PC-9 (cell line): ENCODE measurements around the gene PRAMEF20. TPM values are rescaled to one million over a fixed set of nuclear protein-coding genes. Genes with fewer than 3 reads are reported as not detected.
"Not testable (repeated sequence)": the region's sequence is repeated elsewhere in the genome, so short reads cannot be mapped to it uniquely, and the experiment has no call there.

Experiments used
- BruUV-seq: library from RNA; stranded (reverse); fragments of 400-500 nt; replicated peaks from 2 replicates; lab custom pipeline; 2021; lab: Mats Ljungman, UMichigan
- CTCF ChIA-PET: fragments of 300-600 bp; sonication (Branson Sonifier 250); formaldehyde crosslinking; loops from one replicate; lab custom pipeline; 2022; ENCODE audit warnings: antibody characterized with exemption; lab: Charles Lee
- POLR2A ChIA-PET: fragments of 300-600 bp; sonication (Branson Sonifier 250); formaldehyde crosslinking; loops from one replicate; lab custom pipeline; 2022; ENCODE audit warnings: antibody characterized with exemption; ENCODE audit not compliant: unreplicated experiment; lab: Charles Lee
- DNase-seq, 2 experiments: peaks; one replicate each; pipeline versions ENCODE4 v3.0.0 to v3.0.0-alpha.2; 2015 to 2022; ENCODE audit warnings: mixed read lengths in 1 of 2
- H2AFZ ChIP-seq: fragments of 200-600 bp; sonication (generic); 2 replicates; pipeline ENCODE4 v1.8.1; 2017; ENCODE audit warnings: antibody characterized with exemption
- H3F3A ChIP-seq: fragments of 200-600 bp; sonication (generic); 2 replicates; pipeline ENCODE4 v1.8.1; 2017; ENCODE audit warnings: antibody characterized with exemption, mild to moderate bottlenecking, low read depth; ENCODE audit not compliant: insufficient read depth
- H3K27ac ChIP-seq: fragments of 200-600 bp; sonication (generic); 2 replicates; pipeline ENCODE4 v1.6.1; 2016; ENCODE audit warnings: mixed run types
- H3K27me3 ChIP-seq: fragments of 200-600 bp; sonication (generic); 2 replicates; pipeline ENCODE4 v1.6.1; 2016; ENCODE audit warnings: low read depth, mixed run types; ENCODE audit not compliant: insufficient read depth
- H3K36me3 ChIP-seq: fragments of 200-600 bp; sonication (generic); 2 replicates; pipeline ENCODE4 v1.6.1; 2016; ENCODE audit warnings: low read depth, mixed run types
- H3K4me1 ChIP-seq: fragments of 200-600 bp; sonication (generic); replicated peaks from 2 replicates; pipeline ENCODE4 v1.6.1; 2016; ENCODE audit warnings: mixed run types; ENCODE audit not compliant: insufficient read depth
- H3K4me2 ChIP-seq: fragments of 200-600 bp; sonication (generic); 2 replicates; pipeline ENCODE4 v1.6.1; 2017; ENCODE audit warnings: mixed run types
- H3K4me3 ChIP-seq: fragments of 200-600 bp; sonication (generic); 2 replicates; pipeline ENCODE4 v1.6.1; 2016; ENCODE audit warnings: mixed run types
- H3K79me2 ChIP-seq: fragments of 200-600 bp; sonication (generic); 2 replicates; pipeline ENCODE4 v1.6.1; 2017; ENCODE audit warnings: low read depth, mixed run types
- H3K9me2 ChIP-seq: fragments of 200-600 bp; sonication (generic); 2 replicates; pipeline ENCODE4 v1.8.1; 2017; ENCODE audit warnings: mild to moderate bottlenecking; ENCODE audit not compliant: insufficient read depth
- H3K9me3 ChIP-seq: fragments of 200-600 bp; sonication (generic); 2 replicates; pipeline ENCODE4 v1.8.1; 2016; ENCODE audit warnings: low read depth; ENCODE audit not compliant: insufficient read depth
- H4K20me1 ChIP-seq: fragments of 200-600 bp; sonication (generic); 2 replicates; pipeline ENCODE4 v1.8.1; 2017; ENCODE audit not compliant: insufficient read depth
- CTCF ChIP-seq: fragments of 200-600 bp; sonication (generic); conservative IDR thresholded peaks from 2 replicates; pipeline ENCODE4 v1.6.1; 2017; ENCODE audit warnings: mixed run types, antibody characterized with exemption, mild to moderate bottlenecking, moderate library complexity
- EZH2 ChIP-seq: fragments of 200-600 bp; sonication (generic); IDR thresholded peaks from 2 replicates; pipeline ENCODE4 v1.8.0; 2017; ENCODE audit warnings: antibody characterized with exemption, low read depth
- intact Hi-C: fragments of 100-400 bp; cut with micrococcal nuclease; formaldehyde crosslinking; loops from one replicate; pipeline ENCODE4 v1.10.0; 2022; ENCODE audit not compliant: unreplicated experiment
- total RNA-seq: library from RNA; stranded (reverse); gene quantifications from 2 replicates; pipeline ENCODE4 v1.2.3, GENCODE V29; 2021

PRAMEF20 gene
- total RNA-seq, 1 experiment from 2014 or later = not detected

- H3F3A ChIP-seq = no peaks in the 10 kb centered on the region
- ChIA-PET CTCF (interaction anchor here (0.6 to 0.7 kb wide), 2 partner anchors 9 to 1225 kb away, joined by 3 to 7 read pairs; no protein-coding TSS in a partner anchor), POLR2A (no interaction called here)
- no peak overlapping the region for H2AFZ ChIP-seq
- H4K20me1 ChIP-seq = no peaks in the 10 kb centered on the region
- DNase-seq = no peak
- intact Hi-C loops = no loop called here
- H3K4me1 ChIP-seq = no peaks in the 10 kb centered on the region
- H3K27ac ChIP-seq = no peak overlapping the region
- no peaks in the 10 kb centered on the region for H3K36me3 ChIP-seq
- no peaks in the 10 kb centered on the region for H3K9me3 ChIP-seq
- H3K4me3 ChIP-seq = no peak overlapping the region
- no peaks in the 10 kb centered on the region for H3K9me2 ChIP-seq
- no peak overlapping the region for H3K4me2 ChIP-seq
- no peaks in the 10 kb centered on the region for H3K79me2 ChIP-seq
- H3K27me3 ChIP-seq = peaks cover 20% of the 10 kb centered on the region
- no TSS peak for BruUV-seq
- no peak for TF ChIP-seq CTCF
- no peak for TF ChIP-seq EZH2
These were observed 25.2 kb downstream of the PRAMEF20 start for GRCh38 chr1:13435458-13435857.

GRCh38 chr1:13439104-13439783, 29.0 kb downstream of the PRAMEF20 start:
- DNase-seq, H3K27ac ChIP-seq, H3K4me3 ChIP-seq, BruUV-seq, H3K36me3 ChIP-seq, H3K4me1 ChIP-seq, H3F3A ChIP-seq, POLR2A ChIA-PET, H3K79me2 ChIP-seq, H4K20me1 ChIP-seq, H2AFZ ChIP-seq, H3K9me3 ChIP-seq, H3K9me2 ChIP-seq, intact Hi-C loops, H3K4me2 ChIP-seq: not testable (repeated sequence)
- peaks cover 25% of the 10 kb centered on the region for H3K27me3 ChIP-seq
- CTCF ChIA-PET = interaction anchor here (0.7 kb wide), 1 partner anchor 1052 kb away, joined by 7 read pairs; no protein-coding TSS in a partner anchor

GRCh38 chr1:13443335-13443979, 33.2 kb downstream of the PRAMEF20 start:
- H3K4me2 ChIP-seq = no peak overlapping the region
- CTCF ChIA-PET = no interaction called here
- no peak for TF ChIP-seq CTCF
- TF ChIP-seq EZH2 = no peak
- no TSS peak for BruUV-seq
- no peak overlapping the region for H3K27ac ChIP-seq
- DNase-seq = no peak
- peaks cover 12% of the 10 kb centered on the region; the same call in 1 of the 2 replicates for H3K27me3 ChIP-seq
- H4K20me1 ChIP-seq = no peaks in the 10 kb centered on the region
- intact Hi-C loops = no loop called here
- no peaks in the 10 kb centered on the region for H3K9me3 ChIP-seq
- H3K79me2 ChIP-seq = no peaks in the 10 kb centered on the region
- H2AFZ ChIP-seq = no peak overlapping the region
- no peak overlapping the region for H3K4me3 ChIP-seq
- H3K4me1 ChIP-seq = no peaks in the 10 kb centered on the region
- H3K36me3 ChIP-seq = no peaks in the 10 kb centered on the region
- H3K9me2 ChIP-seq = no peaks in the 10 kb centered on the region
- POLR2A ChIA-PET = no interaction called here
- no peaks in the 10 kb centered on the region for H3F3A ChIP-seq
